NCI-H345 (cell line): Measurements from ENCODE around the gene CD247.

Experiments used
- DNase-seq: peaks from one replicate; lab custom pipeline; 2025; lab: John Stamatoyannopoulos, UW

CD247 gene

GRCh38 chr1:167512046-167512654 lies 6.2 kb downstream of the CD247 start:
- DNase-seq = no peak

- no peak for DNase-seq
Measured at GRCh38 chr1:167511374-167511986, 6.8 kb downstream of the CD247 start.

GRCh38 chr1:167510881-167511280 lies 7.4 kb downstream of the CD247 start:
- DNase-seq = no peak

GRCh38 chr1:167510244-167510643 lies 8.1 kb downstream of the CD247 start:
- peak; percentile 52 for DNase-seq

- DNase-seq = no peak
Measured at GRCh38 chr1:167509587-167509986, 8.7 kb downstream of the CD247 start.

GRCh38 chr1:167507719-167508118 lies 10.6 kb downstream of the CD247 start:
- DNase-seq = no peak

GRCh38 chr1:167504467-167504827 lies 13.9 kb downstream of the CD247 start:
- no peak for DNase-seq

GRCh38 chr1:167503626-167504466 lies 14.5 kb downstream of the CD247 start:
- DNase-seq = peak; percentile 25

GRCh38 chr1:167502719-167503462 lies 15.4 kb downstream of the CD247 start:
- no peak for DNase-seq

GRCh38 chr1:167502192-167502551 lies 16.2 kb downstream of the CD247 start:
- DNase-seq = no peak

- no peak for DNase-seq
Measured at GRCh38 chr1:167501515-167502191, 16.7 kb downstream of the CD247 start.

- no peak for DNase-seq
Measured at GRCh38 chr1:167500283-167500860, 18.0 kb downstream of the CD247 start.

GRCh38 chr1:167499664-167500101 lies 18.6 kb downstream of the CD247 start:
- DNase-seq = no peak

- no peak for DNase-seq
Measured at GRCh38 chr1:167499106-167499505, 19.2 kb downstream of the CD247 start.

GRCh38 chr1:167496797-167497619 lies 21.3 kb downstream of the CD247 start:
- no peak for DNase-seq

GRCh38 chr1:167493372-167493771 lies 25.0 kb downstream of the CD247 start:
- DNase-seq = no peak

- no peak for DNase-seq
Measured at GRCh38 chr1:167492481-167492910, 25.8 kb downstream of the CD247 start.

- no peak for DNase-seq
Measured at GRCh38 chr1:167491586-167492461, 26.5 kb downstream of the CD247 start.

- DNase-seq = no peak
Measured at GRCh38 chr1:167490765-167491164, 27.6 kb downstream of the CD247 start.
